Activated CD8-positive, alpha-beta memory T cell treated with anti-CD3 and anti-CD28 coated beads for 48 hours (primary cell): ENCODE results near the gene TBCK.
"Not testable (repeated sequence)": the region's sequence is repeated elsewhere in the genome, so short reads cannot be mapped to it uniquely, and the experiment has no call there.

Experiments
- DNase-seq, 3 experiments: peaks; one replicate each; pipeline ENCODE4 v3.0.0-alpha.2; 2020; ENCODE audit warnings: low read depth in 2 of 3, low spot score in 2 of 3

TBCK gene

DNA sequence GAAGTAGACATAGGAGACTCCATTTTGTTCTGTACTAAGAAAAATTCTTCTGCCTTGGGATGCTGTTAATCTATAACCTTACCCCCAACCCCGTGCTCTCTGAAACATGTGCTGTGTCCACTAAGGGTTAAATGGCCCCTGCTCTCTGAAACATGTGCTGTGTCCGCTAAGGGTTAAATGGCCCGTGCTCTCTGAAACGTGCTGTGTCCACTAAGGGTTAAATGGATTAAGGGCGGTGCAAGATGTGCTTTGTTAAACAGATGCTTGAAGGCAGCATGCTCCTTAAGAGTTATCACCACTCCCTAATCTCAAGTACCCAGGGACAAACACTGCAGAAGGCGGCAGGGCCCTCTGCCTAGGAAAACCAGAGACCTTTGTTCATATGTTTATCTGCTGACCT, 5.8 kb upstream of the TBCK start:
- not testable (repeated sequence) for DNase-seq

DNA sequence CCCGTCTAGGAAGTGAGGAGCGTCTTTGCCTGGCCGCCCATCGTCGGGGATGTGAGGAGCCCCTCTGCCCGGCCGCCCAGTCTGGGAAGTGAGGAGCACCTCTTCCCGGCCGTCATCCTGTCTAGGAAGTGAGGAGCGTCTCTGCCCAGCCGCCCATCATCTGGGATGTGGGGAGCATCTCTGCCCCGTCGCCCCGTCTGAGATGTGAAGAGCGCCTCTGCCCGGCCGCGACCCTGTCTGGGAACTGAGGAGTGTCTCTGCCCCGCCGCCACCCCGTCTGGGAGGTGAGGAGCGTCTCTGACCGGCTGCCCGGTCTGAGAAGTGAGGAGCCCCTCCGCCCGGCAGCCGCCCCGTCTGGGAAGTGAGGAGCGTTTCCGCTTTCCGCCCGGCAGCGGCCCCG, 5.2 kb upstream of the TBCK start:
- DNase-seq: not testable (repeated sequence)

DNA sequence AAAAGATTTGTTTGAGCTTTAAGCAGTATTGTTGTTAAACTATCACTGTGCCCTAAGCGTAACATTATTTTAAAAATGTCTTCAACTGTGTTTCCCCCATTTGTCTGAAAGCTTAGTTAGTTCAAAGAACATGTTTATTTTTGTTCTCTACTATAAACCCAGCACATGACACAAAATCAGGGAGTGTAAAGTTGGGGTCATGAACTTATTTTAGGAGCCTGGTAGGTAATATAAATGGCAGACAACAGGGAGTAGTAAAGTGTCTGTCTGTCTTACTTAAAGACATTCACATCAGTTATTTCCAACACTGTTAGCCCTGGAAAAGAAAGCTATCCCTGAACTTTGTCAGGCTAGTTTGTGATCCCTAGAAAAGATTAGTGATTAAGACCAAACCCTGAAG, 4.2 kb upstream of the TBCK start:
- no peak for DNase-seq

DNA sequence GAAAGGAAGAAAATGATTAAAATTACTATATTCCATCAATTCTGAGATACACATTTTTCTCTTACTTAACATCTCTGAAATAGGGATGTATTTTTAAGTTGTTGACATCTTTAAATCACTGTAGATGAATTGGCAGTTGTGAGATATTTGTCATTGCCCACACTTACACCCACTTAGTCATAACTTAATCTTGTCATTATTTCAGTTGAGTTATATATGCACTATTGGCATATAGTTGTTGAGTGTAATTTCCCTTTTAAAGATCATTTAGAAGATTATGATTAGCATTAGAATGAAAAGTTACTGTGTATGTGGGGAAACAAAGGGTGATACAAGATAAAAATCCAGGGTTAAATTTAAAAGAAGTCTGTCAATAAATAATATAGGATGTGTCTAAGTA, 2.5 kb upstream of the TBCK start:
- no peak for DNase-seq

DNA sequence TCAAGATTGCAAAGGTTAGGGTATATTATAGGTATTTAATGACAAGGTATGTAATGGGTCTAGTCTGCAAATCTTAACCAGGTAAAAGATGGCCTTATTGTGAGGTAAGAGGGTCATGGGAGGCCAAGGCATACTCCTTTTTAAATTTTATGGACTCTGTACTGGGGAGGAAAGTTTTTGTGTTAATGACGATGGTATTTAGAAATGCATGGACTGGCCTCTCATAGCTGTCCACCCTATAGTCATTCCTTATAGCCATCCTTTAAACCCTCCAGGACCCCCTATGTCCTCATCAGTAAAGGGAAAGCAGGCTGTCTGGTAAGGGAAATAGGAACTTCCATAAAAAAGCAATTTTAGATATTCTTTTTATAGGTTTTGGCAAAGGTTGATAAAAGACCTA, 1.8 kb upstream of the TBCK start:
- no peak for DNase-seq

DNA sequence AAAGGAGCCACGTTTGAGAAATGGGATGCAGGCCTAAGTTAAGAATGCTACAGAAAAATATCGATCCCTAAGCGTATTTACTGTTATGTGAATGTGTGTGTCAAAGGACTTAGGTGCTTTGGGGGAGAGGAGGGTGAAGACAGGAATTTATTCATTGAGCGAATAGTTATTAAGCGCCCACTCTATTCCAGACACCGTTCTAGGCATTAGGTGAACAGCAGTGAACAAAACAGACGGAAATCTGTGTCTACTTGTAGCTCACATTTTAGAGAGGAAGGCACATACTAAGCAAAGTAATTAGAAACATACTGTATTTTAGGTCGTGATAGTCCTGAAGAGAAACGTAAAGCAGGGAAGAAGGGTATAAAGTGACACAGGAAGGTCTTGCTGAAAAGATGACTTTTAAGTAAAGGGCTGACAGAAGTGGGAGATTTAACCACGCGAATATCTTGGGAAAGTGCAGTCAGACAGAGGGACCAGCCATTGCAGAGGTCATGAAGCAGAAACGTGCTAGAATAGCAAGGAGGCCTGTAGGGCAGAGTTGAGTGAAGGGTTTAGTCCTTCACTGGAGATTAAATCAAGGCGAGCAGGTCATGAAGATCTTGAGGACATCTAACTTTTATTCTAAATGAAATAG, 882 bp upstream of the TBCK start:
- DNase-seq: no peak

DNA sequence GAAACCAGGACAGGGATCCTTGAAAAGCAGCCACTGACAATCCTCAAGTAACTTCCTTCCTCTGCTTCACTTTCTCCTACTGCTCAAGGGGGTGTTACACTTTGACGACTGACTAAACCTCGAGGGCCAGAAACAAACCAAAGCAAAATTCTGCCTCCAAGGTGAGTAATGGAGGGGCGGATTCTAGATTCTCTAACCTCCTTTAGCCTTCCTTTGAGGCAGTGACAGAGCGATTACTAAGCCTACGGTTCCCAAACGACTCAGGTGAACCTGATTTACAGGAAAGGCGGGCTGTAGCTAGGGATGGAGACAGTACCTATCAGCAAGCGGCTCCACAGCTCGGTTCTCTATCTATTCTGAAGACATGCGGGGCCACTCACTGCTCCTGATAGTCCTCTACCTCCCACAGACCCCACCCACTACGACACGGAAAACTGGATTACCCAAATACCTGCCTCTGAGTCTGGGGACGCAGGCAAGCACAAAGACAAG, 487 bp downstream of the TBCK start:
- peak in 2 of 3 experiments; percentile 27 to 29 for DNase-seq

DNA sequence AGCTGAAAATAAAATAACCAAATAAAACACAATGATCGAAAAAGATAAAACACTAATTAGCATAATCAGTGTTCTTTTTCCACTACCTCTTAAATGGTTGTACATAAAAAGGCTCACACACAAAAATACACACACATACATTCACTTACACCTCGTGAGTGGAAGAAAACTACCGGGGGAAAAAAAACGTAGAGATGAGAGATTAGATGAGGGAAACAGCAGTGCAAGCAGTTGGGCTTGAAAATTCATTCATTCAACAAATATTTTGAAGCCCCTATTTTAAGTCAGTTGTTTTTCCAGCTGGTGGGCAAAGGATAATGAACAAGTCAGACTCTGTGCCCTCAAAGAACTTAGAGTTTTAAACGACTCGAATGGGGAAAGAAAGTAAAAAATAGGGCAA, 1.0 kb downstream of the TBCK start:
- DNase-seq: no peak

DNA sequence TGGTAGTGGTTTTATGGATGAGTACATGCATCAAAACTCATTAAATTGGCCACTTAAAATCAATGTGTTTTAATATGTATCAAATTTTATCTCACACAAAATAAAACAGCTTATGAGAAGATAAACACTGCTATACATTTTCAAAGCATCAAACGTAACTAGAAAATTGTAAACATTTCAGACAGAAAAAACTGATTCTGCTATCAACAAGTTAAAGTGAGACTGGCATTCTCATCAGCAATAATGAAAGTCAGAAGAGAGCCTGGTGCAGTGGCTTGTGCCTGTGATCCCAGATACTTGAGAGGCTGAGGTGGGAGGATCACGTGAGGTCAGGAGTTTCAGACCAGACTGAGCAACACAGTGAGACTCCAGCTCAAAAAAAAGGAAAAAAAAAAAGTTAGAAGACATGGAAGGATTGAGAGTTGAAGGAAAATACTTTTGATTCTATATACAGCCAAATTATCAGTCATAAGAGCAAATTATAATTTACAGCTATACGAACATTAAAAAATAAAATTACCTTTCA, 2.9 kb downstream of the TBCK start:
- DNase-seq: no peak

DNA sequence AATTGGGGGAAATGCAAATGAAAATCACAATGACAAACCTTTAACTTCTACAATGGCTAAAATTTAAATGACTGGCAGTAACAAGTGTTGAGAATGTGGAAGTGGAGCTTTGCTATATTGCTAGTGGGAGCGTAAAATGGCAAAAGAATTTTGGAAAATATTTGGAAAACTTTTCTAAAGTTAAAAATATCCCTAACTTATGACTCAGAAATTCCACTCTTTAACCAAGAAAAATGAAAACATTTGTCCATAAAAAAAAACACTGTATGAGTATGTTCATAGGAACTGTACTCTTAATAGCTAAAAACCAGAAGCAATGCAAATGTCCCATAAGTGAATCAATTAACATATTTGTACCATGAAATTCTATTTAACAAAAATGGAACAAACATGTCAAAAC, 3.6 kb downstream of the TBCK start:
- DNase-seq: no peak

DNA sequence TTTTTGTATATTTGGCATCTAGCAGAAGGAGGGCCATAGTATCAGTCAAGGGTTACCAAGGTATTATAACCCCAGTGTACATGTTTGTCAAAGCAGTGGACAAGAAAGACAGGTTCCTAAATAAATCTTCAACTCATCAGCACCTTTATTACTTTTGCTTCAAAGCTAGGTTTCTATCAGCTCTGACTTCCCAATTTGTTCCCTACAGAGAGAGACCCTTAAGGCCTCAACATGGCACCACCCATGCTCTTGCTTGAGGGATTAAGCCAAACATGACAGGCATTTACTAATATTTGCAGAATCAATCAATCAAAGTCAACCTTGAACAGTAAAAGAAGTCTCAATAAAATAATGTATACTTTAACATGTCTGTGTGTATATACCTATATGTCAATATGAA, 9.4 kb downstream of the TBCK start:
- no peak for DNase-seq

DNA sequence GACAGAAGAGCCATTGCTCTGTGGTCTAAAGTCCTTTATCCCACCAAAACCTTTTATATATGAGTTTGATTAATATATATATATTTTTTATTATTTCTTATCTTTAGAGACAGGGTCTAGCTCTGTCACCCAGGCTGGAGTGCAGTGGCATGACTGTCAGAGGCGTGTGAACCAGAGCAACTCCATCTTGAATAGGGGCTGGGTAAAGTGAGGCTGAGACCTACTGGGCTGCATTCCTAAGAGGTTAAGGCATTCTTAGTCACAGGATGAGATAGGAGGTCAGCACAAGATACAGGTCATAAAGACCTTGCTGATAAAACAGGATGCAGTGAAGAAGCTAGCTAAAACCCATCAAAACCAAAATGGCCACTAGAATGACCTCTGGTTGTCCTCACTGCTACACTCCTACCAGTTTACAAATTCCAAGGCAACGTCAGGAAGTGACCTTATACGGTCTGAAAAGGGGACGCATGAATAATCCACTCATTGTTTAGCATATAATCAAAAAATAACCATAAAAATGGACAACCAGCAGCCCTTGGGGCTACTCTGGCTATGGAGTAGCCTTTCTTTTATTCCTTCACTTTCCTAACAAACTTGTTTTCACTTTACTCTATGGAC, 10.5 kb downstream of the TBCK start:
- DNase-seq: no peak

DNA sequence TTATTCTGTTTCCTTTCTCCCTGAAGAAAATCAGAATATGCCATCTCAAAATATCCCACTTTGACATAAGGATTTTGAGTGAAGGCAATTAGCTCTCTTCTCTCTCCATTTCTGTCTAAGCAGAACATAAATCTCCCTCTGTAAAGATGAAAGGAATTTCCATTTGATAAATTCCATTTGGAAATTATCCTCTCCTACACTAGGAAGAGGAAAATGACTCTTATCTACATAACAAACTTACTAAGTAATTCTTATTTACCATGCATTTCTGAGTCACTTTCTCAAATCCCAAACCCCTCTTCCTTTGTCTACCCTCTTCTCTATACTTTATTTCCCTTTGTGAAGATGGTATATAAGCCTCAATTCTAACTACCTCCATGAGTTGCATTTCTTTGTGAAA, 11.4 kb downstream of the TBCK start:
- DNase-seq: no peak

DNA sequence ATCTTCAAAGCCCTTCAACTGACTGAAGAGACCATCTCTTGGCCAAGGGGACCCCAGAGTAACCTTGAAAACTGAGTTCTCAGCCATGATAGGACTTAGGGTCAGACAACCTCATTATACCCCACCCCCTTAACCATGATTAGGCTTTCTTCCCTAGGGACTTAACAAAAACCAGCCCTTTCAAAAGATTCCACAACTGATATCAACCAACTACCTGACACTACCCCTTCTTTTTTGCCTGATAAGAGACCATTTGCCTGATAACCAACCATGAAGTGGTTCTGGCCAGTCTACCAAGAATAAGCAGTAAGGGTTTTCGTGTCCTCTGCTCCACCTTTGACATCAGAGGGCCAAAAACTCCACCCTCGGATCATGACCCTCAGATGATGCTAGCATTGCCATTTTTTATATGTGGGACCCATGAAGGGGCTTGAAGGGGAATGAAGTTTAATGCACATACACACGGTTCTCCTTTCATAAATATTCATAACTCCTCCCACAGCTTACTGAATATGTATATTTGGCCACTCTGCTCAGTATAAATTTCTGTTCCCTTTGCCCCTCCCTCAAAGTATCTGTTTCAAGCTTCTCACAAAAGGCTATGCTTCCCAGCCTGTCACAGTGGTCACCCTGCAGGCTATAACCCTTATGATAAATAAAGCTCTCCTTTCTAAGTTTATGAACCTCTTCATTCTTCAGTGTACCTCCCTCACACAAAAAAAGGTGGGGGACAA, 12.3 kb downstream of the TBCK start:
- no peak for DNase-seq

DNA sequence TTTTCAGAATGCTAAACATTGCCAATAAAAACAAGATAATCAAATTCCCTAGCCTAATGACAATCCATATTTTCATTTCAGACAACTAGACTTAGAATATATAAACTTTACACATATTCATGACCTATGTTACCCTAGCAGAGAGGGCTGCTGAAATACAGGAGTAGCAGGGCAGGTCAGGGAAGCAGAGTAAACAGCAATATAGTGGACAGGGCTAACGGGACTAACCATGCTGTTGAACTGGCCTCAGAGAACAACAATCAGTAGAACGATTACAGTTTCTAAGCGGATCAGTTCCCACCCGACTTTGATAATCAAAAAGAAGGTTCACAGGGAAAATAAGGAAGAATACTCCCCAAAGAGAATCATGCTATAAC, 14.0 kb downstream of the TBCK start:
- DNase-seq: no peak

DNA sequence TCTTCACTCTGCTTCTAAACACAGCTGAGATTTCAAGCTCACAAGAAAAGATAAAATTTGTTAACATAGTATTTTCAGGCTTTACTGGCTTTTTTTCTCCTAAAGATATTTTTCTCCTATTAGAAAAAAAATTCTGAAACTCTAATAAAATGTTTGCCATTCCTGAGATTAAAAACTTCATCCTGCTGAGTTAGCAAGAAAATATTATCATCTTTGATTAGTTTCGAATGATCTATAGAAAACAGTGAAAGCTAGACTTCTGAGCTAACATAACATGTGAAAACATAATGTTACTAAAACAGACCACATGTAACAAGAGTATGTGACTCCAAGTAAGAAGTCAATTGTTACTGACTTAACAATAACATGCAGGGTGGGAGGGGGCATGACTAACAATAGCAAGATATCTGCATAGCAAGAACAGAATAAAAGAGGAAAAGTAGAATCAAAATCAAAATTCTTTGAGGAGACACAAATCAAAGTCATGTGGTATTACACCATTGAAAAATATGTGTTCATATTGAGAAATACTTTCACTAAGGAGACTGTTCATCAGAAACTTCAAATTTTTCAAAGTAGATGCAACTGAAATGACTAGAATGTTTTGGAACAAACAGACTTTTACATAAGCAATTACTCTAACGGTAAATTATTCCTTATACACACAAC, 14.5 kb downstream of the TBCK start:
- no peak for DNase-seq

DNA sequence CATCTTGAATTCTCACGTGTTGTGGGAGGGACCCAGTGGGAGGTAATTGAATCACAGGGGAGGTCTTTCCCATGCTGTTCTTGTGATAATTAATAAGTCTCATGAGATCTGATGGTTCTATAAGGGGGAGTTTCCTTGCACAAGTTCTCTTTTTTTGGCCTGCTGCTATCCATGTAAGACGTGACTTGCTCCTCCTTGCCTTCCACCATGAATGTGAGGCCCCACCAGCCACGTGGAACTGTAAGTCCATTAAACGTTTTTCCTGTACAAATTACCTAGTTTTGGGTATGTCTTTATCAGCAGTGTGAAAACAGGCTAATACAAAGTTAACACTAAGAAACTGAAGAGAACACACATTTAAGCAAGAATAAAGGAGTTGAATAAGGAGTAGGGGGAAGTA, 16.0 kb downstream of the TBCK start:
- no peak for DNase-seq

DNA sequence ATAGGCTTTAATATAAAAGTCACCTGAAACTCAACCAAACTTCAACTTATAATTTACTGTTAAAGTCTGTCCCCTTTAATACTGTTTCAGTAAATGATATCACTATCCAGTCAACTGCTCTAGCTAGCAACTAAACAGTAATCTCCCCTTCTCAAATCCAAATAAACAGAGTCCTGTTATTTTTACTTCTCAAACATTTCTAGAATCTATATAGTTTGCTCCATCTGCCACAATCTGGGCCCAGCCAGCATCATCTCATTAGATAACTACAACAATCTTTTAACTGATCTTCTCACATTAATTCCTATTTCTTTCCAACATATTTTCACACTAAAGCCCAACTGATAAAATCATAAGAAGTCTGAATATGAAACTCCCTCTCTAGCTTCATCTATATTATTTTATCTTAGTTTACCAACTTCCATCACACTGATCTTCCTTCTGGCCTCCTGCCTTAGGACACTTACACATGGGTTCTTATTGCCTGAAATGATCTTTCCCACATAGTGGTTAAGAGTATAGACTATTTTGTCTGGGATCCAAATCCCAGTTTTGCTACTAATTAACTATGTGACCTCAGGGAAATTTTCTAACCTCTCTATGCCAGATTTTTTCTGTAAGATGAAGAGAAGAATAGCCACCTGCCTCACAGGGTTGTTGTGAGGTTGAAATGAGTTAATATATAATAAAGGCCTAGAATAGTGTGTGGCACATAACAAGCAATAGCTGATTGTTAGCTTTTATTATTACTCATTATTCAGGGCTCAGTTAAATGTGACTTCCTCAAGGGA, 18.6 kb downstream of the TBCK start:
- no peak for DNase-seq

DNA sequence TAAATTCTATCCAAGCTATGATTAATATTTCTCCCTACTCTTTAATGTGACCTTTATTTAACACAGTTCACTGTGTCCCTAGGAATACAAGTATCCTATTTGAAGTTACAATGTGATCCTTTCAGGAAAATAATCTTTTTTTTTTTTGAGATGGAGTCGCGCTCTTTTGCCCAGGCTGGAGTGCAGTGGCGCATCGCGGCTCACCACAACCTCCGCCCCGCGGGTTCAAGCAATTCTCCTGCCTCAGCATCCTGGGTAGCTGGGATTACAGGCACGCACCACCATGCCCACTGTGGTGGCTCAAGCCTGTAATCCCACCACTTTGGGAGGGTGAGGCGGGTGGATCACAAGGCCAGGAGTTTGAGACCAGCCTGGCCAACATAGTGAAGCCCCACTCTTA, 21.9 kb downstream of the TBCK start:
- DNase-seq: no peak

DNA sequence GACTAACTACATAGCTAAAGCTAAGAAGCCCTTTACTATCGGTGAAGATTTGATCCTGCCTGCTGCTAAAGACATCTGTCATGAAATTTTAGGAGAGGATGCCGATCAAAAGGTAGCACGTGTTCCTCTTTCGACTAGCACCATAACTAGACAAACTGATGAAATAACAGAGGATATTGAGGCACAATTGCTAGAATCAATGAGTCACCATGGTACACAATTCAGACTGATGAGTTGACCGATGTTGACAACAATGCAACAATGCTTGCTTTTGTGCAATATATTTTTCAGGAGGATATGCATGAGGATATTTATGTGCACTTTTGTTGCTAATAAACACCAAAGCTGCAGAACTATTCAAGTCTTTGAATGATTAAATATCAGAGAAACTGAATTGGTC, 24.3 kb downstream of the TBCK start:
- no peak for DNase-seq

DNA sequence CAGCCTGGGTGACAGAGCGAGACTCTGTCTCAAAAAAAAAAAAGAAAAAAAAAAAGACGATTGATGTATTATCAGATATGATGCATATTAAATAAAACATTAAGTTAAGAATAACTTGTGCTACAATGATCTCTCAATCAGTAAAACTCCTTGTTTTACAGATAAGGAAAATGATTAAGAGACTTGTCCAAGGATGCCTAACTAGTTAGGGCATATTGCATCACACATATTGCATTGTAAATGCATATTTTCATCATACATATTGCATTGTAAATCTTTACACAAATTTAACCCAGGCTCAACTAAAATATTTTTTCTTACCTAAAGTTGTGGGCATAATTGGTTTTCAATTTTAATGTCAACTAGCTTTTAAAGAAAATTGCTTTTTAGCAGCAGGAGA, 26.3 kb downstream of the TBCK start:
- DNase-seq: no peak
